PC-3 (cell line): ENCODE results near the gene ADAD1. TPM values are rescaled to one million over a fixed set of nuclear protein-coding genes. Genes with fewer than 3 reads are reported as not detected.
"Not testable (repeated sequence)": the region's sequence is repeated elsewhere in the genome, so short reads cannot be mapped to it uniquely, and the experiment has no call there.

Experiments
- ATAC-seq: fragments of 200-7000 bp; cut with Tn5 transposase; 2 replicates; pipeline ENCODE4 v1.9.1; 2020; ENCODE audit warnings: mild to moderate bottlenecking, moderate library complexity
- BruUV-seq: library from RNA; stranded (reverse); fragments of 400-500 nt; replicated peaks from 2 replicates; lab custom pipeline; 2021; lab: Mats Ljungman, UMichigan
- CTCF ChIA-PET: fragments of 300-600 bp; sonication (Branson Sonifier 250); formaldehyde crosslinking; loops from one replicate; lab custom pipeline; 2022; ENCODE audit warnings: antibody characterized with exemption; lab: Charles Lee
- POLR2A ChIA-PET: fragments of 300-600 bp; sonication (Branson Sonifier 250); formaldehyde crosslinking; loops from one replicate; lab custom pipeline; 2022; ENCODE audit warnings: antibody characterized with exemption; ENCODE audit not compliant: unreplicated experiment; lab: Charles Lee
- DNase-seq: peaks from one replicate; pipeline ENCODE4 v3.0.0-alpha.2; 2015
- H2AFZ ChIP-seq: fragments of 300-600 bp; sonication (generic); 2 replicates; pipeline ENCODE4 v1.6.0; 2016; ENCODE audit warnings: antibody characterized with exemption, low read length
- H3F3A ChIP-seq: fragments of 300-600 bp; sonication (generic); one replicate; pipeline ENCODE4 v1.6.0; 2017; ENCODE audit warnings: antibody characterized with exemption, low read length, control low read depth, mild to moderate bottlenecking; ENCODE audit not compliant: unreplicated experiment
- H3K27ac ChIP-seq: fragments of 300-600 bp; sonication (generic); 2 replicates; pipeline ENCODE4 v1.5.1; 2016; ENCODE audit warnings: mild to moderate bottlenecking, low read length
- H3K27me3 ChIP-seq: fragments of 300-600 bp; sonication (generic); 2 replicates; pipeline ENCODE4 v1.6.1; 2016; ENCODE audit warnings: low read length, mixed read lengths
- H3K36me3 ChIP-seq: fragments of 300-600 bp; sonication (generic); 2 replicates; pipeline ENCODE4 v1.6.1; 2016; ENCODE audit warnings: low read depth, mixed run types, low read length, mixed read lengths
- H3K4me1 ChIP-seq: fragments of 300-600 bp; sonication (generic); 2 replicates; pipeline ENCODE4 v1.5.1; 2016; ENCODE audit warnings: low read length; ENCODE audit not compliant: insufficient read depth
- H3K4me2 ChIP-seq: fragments of 300-600 bp; sonication (generic); 2 replicates; pipeline ENCODE4 v1.6.0; 2016; ENCODE audit warnings: low read length
- H3K4me3 ChIP-seq: fragments of 300-600 bp; sonication (generic); 2 replicates; pipeline ENCODE4 v1.5.1; 2016; ENCODE audit warnings: mild to moderate bottlenecking, low read length, mixed read lengths
- H3K79me2 ChIP-seq: fragments of 300-600 bp; sonication (generic); 2 replicates; pipeline ENCODE4 v1.6.1; 2017; ENCODE audit warnings: low read length, mixed read lengths
- H3K9ac ChIP-seq: fragments of 300-600 bp; sonication (generic); 2 replicates; pipeline ENCODE4 v1.6.0; 2016; ENCODE audit warnings: mild to moderate bottlenecking, low read length
- H3K9me2 ChIP-seq: fragments of 300-600 bp; sonication (generic); replicated peaks from 2 replicates; pipeline ENCODE4 v1.6.1; 2016; ENCODE audit warnings: mixed run types, low read length, mixed read lengths
- H3K9me3 ChIP-seq: fragments of 300-600 bp; sonication (generic); 2 replicates; pipeline ENCODE4 v1.6.1; 2016; ENCODE audit warnings: low read length, mixed read lengths
- H4K20me1 ChIP-seq: fragments of 300-600 bp; sonication (generic); 2 replicates; pipeline ENCODE4 v1.6.1; 2016; ENCODE audit warnings: low read length, mixed read lengths
- CTCF ChIP-seq: fragments of 300-600 bp; sonication (generic); conservative IDR thresholded peaks from 2 replicates; pipeline ENCODE4 v1.5.1; 2017; ENCODE audit warnings: antibody characterized with exemption, low read depth, mild to moderate bottlenecking, low read length
- EZH2 ChIP-seq: fragments of 300-600 bp; sonication (generic); IDR thresholded peaks from one replicate; pipeline ENCODE4 v1.6.1; 2017; ENCODE audit warnings: antibody characterized with exemption, mild to moderate bottlenecking, low read length; ENCODE audit not compliant: unreplicated experiment
- EZH2phosphoT487 ChIP-seq: fragments of 300-600 bp; sonication (generic); IDR thresholded peaks from 2 replicates; pipeline ENCODE4 v1.6.1; 2018; ENCODE audit warnings: mild to moderate bottlenecking, antibody characterized with exemption, low read length, borderline replicate concordance
- intact Hi-C: fragments of 100-400 bp; cut with micrococcal nuclease; formaldehyde crosslinking; loops from 2 replicates; pipeline ENCODE4 v1.9.0; 2023
- total RNA-seq: library from RNA; depleted of rRNA; stranded (reverse); fragments of >200 nt; gene quantifications from 2 replicates; pipeline ENCODE4 v1.2.3, GENCODE V29; 2014

Gene ADAD1
- total RNA-seq, 1 experiment from 2014 or later = not detected

DNA sequence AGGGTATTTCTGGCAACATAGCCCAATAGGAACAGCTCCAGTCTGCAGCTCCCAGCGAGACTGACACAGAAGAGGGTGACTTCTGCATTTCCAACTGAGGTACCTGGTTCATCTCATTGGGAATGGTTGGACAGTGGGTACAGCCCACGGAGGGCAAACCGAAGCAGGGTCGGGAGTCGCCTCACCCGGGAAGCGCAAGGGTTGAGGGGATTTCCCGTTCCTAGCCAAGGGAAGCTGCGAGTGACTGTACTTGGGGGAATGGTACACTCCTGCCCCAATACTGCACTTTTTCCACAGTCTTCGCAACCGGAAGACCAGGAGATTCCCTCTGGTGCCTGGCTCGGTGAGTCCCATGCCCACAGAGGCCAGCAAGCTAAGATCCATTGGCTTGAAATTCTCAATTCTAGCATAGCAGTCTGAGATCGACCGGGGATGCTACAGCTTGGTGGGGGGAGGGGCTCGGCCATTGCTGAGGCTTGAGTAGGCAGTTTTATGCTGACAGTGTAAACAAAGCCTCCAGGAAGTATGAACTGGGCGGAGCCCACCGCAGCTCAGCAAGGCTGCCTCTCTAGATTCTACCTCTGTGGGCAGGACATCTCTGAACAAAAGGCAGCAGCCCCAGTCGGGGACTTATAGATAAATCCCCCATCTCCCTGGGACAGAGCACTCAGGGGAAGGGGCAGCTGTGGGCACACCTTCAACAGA is 14.0 kb upstream of the ADAD1 start:
- TF ChIP-seq EZH2phosphoT487 = no peak
- no peak for TF ChIP-seq EZH2
- ChIA-PET POLR2A (interaction anchor here (0.9 kb wide), 1 partner anchor 8 kb away, joined by 4 read pairs; no protein-coding TSS in a partner anchor), CTCF (no interaction called here)
- ATAC-seq (peak; percentile 51), DNase-seq (peak; percentile 56)
- intact Hi-C loops = no loop called here
- peaks cover 9% of the 10 kb centered on the region; the same call in 1 of the 2 replicates for H3K4me1 ChIP-seq
- no peaks in the 10 kb centered on the region for H3K9me3 ChIP-seq
- H3K9ac ChIP-seq = no peak overlapping the region
- no peak overlapping the region for H3K4me2 ChIP-seq
- H3K9me2 ChIP-seq = no peaks in the 10 kb centered on the region
- H3K4me3 ChIP-seq = no peak overlapping the region
- H3K79me2 ChIP-seq = no peaks in the 10 kb centered on the region
- H3K27me3 ChIP-seq = no peaks in the 10 kb centered on the region
- H3F3A ChIP-seq = no peaks in the 10 kb centered on the region
- H2AFZ ChIP-seq = no peak overlapping the region
- H4K20me1 ChIP-seq = no peaks in the 10 kb centered on the region
- no TSS peak for BruUV-seq
- H3K27ac ChIP-seq = no peak overlapping the region
- no peaks in the 10 kb centered on the region for H3K36me3 ChIP-seq

DNA sequence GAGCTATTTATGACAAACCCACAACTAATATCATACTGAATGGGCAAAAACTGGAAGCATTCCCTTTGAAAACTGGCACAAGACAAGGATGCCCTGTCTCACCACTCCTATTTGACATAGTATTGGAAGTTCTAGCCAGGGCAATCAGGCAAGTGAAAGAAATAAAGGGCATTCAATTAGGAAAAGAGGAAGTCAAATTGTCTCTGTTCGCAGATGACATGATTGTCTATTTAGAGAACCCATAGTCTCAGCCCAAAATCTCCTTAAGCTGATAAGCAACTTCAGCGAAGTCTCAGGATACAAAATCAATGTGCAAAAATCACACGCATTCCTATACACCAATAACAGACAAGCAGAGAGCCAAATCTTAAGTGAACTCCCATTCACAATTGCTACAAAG is 10.0 kb upstream of the ADAD1 start:
- H3K4me3 ChIP-seq, H3F3A ChIP-seq, DNase-seq, H3K9ac ChIP-seq, H3K9me3 ChIP-seq, POLR2A ChIA-PET, H3K4me1 ChIP-seq, BruUV-seq, H2AFZ ChIP-seq, H3K79me2 ChIP-seq, H3K27me3 ChIP-seq, H3K9me2 ChIP-seq, H3K27ac ChIP-seq, CTCF ChIA-PET, intact Hi-C loops, H4K20me1 ChIP-seq, H3K36me3 ChIP-seq, H3K4me2 ChIP-seq, ATAC-seq: not testable (repeated sequence)

- H3K27ac ChIP-seq = no peak overlapping the region
- no peak overlapping the region for H3K9ac ChIP-seq
- H4K20me1 ChIP-seq = no peaks in the 10 kb centered on the region
- no peaks in the 10 kb centered on the region for H3K9me2 ChIP-seq
- DNase-seq (no peak), ATAC-seq (no peak)
- no peaks in the 10 kb centered on the region for H3K9me3 ChIP-seq
- no peak overlapping the region for H3K4me2 ChIP-seq
- intact Hi-C loops = no loop called here
- no peaks in the 10 kb centered on the region for H3K36me3 ChIP-seq
- POLR2A ChIA-PET = no interaction called here
- H2AFZ ChIP-seq = no peak overlapping the region
- 0 out of 2 replicates have a peak, but pooled peaks cover 4% of the 10 kb centered on the region for H3K4me1 ChIP-seq
- no peak overlapping the region for H3K4me3 ChIP-seq
- H3K27me3 ChIP-seq = no peaks in the 10 kb centered on the region
- H3K79me2 ChIP-seq = no peaks in the 10 kb centered on the region
- TF ChIP-seq CTCF (no peak), EZH2 (no peak), EZH2phosphoT487 (no peak)
- H3F3A ChIP-seq = no peaks in the 10 kb centered on the region
- no TSS peak for BruUV-seq
- CTCF ChIA-PET = no interaction called here
These were observed 1.5 kb upstream of the ADAD1 start for GRCh38 chr4:122377352-122377751.
